Muscle of back (tissue), 11 donors: ENCODE measurements around the gene KRT16. TPM values are rescaled to one million over a fixed set of nuclear protein-coding genes. Genes with fewer than 3 reads are reported as not detected.
"Not testable (repeated sequence)": the region's sequence is repeated elsewhere in the genome, so short reads cannot be mapped to it uniquely, and the experiment has no call there.

Experiments used
- DNase-seq, 3 donors: peaks; one replicate each; pipeline versions ENCODE4 v3.0.0 to v3.0.0-alpha.2; 2013
- polyA plus RNA-seq, 10 donors: library from polyadenylated mRNA; unstranded; fragments of 120-200 nt; gene quantifications; one replicate each; pipeline ENCODE4 v1.2.1, GENCODE V29; 2013; ENCODE audit not compliant: insufficient read length in 10 of 10

KRT16 gene
- polyA plus RNA-seq, 10 donors: 0.84 to 2.3 TPM; not detected in 8

DNA sequence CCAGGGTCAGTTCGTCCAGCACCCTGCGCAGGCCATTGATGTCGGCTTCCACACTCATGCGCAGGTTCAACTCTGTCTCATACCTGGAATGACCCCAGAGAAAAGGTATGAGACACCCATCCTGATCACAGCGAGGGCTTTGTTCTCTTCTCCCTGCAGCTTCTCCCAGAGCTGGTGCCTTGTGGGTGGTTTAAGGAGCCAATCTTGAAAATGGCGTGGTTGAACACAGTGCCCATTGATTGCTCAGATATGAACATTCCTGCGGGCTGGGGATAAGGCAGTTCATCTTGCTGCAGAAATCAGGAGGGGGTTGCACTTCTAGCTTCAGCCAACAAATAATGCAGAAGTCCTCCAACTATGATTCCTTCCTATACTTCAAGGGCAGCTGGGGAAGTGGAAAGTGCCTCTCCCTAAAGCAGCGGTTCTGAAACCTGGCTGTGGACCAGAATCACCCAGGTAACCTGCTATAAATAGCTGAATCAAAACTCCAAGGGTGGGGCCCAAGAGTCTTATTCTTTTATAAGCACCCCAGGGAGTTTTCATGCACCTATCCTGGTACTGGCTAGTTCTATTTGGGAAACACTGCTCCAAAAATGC is 28.1 kb downstream of the KRT16 start:
- not testable (repeated sequence) for DNase-seq

DNA sequence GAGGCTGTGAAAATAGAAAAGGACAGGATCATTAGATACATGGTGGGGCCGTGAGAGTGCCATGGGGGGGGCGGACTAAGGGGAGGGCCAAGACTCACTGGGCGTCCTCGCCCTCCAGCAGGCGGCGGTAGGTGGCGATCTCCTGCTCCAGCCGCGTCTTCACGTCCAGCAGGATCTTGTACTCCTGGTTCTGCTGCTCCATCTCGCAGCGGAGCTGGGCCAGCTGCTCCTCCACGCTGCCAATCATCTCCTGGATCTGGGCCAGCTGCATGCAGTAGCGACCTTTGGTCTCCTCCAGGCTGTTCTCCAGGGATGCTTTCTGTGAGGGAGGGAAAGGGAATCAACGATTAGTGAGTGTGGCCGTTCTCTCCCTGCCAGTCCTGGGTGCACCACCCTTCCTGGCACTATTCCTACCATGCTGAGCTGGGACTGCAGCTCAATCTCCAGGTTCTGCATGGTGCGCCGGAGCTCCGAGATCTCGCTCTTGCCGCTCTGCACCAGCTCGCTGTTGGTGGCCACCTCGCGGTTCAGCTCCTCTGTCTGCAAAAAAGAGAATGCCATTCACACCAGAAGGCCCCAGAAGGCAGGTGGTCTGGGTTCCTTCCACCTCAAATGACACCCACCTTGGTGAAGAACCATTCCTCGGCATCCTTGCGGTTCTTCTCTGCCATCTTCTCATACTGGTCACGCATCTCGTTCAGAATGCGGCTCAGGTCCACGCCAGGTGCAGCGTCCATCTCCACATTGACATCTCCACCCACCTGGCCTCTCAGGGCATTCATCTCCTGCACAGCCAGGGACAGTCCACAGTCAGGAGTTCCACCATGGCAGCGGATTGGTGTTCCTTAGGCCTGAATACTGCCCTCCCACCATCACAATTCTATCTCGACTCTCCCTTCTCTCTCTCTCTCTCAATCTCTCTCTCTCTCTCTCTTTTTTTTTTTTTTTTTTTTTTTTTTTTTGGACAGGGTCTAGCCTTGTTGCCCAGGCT is 29.1 kb downstream of the KRT16 start:
- no peak for DNase-seq

DNA sequence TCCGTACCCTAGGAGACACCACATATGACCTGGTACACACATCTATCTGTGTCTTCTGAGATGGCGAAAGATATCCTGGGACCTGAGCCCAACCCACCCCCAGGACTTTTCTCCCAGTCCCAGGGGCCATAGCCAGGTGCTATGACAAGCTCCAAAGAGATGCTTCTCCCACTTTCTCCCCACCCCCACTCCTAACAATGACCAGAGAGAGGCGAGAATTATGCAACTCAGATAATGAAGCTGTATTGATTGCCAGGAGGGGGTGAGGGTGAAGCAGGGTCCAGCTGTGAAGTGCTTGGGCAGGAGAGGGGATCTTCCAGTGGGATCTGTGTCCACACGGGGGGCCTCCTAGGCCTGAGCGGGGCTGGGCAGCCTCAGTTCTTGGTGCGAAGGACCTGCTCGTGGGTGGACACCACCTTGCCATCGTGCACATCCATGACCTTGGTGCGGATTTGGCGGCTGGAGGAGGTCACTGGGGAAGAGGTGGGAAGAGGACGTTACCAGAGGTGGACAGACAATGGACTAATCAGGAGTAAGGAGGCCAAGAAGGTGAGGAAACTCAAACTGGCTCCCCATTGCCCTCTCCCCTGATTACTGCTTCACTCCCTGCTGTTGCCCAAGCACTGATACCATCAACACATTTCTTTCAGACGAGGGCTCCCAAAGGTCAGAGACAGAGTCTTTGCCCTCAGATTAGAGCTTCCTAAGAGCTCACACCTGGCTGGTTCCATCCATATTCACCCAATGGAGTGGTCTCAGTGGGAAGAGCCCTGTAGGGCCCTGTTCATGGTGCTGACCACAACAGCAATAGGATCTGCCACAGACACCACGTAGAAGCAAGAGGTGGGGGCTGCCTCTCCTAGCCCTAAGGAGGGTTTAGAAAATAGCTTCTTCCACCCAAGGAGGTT is 30.3 kb downstream of the KRT16 start:
- not testable (repeated sequence) for DNase-seq

GRCh38 chr17:41581366-41582060 is 31.1 kb downstream of the KRT16 start:
- DNase-seq: no peak

- DNase-seq: no peak
Observed at GRCh38 chr17:41580687-41581365, 31.7 kb downstream of the KRT16 start.

GRCh38 chr17:41580244-41580575 is 32.4 kb downstream of the KRT16 start:
- DNase-seq: no peak

DNA sequence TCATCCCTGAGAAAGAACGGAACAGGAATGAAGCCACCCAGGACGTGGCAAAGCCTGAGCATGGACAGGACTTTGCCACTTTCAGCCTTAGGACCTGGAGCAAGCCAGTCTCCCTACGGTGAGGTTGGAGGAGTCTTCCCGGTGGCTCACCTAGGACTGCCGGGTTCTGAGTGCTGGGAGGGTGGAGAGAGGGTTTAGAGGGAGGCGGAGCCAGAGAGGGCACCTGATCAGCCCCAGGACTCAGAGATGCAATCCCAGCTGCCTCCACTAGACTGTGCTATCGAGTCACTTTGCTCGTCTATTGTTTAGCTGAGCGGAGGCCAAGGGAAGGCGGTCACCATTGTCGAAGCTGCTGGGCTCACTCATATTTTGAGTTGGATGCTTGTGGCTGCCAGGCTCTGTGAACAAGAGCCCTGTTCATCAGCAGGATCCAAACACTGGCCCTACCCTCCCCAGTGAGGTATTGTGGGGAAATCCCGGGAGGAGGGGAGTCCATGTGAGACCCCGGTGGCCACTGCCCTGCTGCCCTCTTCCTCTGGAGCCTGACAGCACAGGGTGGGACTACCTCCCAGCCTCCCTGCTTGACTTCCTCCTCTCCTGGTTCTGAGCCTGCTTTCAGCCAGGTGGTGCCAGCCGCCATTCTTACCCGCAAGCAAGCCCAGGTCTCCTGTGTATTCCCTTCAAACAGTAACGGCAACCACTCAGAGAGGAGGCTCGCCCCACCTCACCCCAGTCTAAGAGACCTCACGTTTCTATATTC is 32.9 kb downstream of the KRT16 start:
- DNase-seq: peak; percentile 56 to 84 (median 60)

DNA sequence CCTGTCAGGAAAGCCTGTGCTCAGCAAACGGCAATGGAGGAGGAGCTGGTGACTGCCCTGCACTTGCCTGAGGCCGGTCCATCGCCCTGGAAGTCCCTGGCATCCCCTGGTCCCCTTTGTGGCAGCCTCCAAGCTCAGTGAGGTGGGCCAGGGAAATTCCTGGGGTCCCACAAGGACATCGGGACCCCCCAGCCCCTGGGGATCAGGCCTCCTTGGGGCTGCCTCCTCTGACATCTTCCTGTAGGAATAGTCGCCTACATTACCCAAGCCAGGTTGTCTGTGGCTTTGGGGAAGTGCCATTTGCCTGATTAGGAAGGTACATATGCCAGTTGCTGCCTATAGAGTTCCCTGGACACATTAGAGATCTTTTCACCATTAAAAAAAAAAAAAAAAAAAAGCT is 33.6 kb downstream of the KRT16 start:
- no peak for DNase-seq

- no peak for DNase-seq
Observed at GRCh38 chr17:41578538-41578937, 34.0 kb downstream of the KRT16 start.

- not testable (repeated sequence) for DNase-seq
Observed at GRCh38 chr17:41576740-41577139, 35.8 kb downstream of the KRT16 start.

GRCh38 chr17:41575336-41575735 is 37.2 kb downstream of the KRT16 start:
- DNase-seq: no peak

DNA sequence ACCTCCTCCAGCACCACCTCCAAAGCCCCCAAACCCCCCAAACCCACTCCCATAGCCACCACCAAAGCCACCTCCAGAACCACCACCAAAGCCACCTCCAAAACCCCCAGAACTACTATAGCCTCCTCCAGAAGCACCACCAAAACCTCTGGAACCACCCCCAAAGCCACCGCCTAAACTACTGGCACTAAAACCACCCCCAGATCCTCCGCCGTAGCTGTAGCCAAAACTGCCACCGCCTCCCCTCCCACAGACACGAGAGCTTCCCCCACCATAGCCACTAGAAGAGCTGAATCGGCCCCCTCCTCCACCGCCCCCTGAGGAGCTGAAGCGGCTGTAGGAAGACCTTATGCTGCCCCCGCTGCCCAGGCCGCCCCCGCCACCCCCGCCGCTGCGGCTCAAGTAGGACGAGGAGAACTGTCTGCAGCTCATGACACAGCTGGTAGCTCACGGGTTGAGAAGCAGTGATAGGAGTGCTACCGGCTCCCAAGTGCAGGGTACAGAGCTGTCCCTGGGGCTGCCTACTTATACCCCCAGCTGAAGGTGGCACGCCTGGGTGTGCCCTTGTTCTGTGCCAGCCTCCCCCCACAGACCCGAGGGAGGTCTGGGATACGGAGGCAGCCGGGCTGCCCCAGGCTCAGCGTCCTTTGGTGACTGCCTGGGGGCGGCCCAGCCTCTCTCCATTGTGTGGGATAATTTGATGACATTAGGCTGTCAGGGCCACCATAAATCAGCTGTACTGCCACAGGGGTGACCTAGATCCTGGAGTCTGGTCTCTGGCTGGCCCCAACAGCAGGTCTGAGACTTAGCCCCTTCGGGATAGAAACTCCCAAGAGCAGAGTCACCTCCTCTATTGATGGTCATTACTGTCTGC is 40.8 kb downstream of the KRT16 start, which contains the start of gene KRT9:
TSS of gene KRT9 (minus strand) at position 499 of the 874 bp plus-strand sequence. CDS start at position 432, 67 bp downstream.
- DNase-seq: no peak

- DNase-seq: no peak
Observed at GRCh38 chr17:41567317-41567716, 45.2 kb downstream of the KRT16 start.

- no peak for DNase-seq
Observed at GRCh38 chr17:41565338-41565737, 47.2 kb downstream of the KRT16 start.

- no peak for DNase-seq
Observed at GRCh38 chr17:41563607-41564170, 48.9 kb downstream of the KRT16 start.

GRCh38 chr17:41561554-41561953 is 51.0 kb downstream of the KRT16 start:
- no peak for DNase-seq
